Endothelial cell of umbilical vein (primary cell): ENCODE data around the gene OR13C5. TPM values are rescaled to one million over a fixed set of nuclear protein-coding genes. Genes with fewer than 3 reads are reported as not detected.
"Not testable (repeated sequence)": the region's sequence is repeated elsewhere in the genome, so short reads cannot be mapped to it uniquely, and the experiment has no call there.

Experiments
- Bru-seq: library from RNA; stranded (reverse); fragments of 400-500 nt; gene quantifications from one replicate; lab custom pipeline; 2021; lab: Mats Ljungman, UMichigan
- BruChase-seq, 2 experiments: library from RNA; stranded (reverse); fragments of 400-500 nt; gene quantifications; one replicate each; lab custom pipeline; 2021; lab: Mats Ljungman, UMichigan
- BruUV-seq: library from RNA; stranded (reverse); fragments of 400-500 nt; replicated peaks from 2 replicates; lab custom pipeline; 2021; lab: Mats Ljungman, UMichigan
- CTCF ChIA-PET: fragments of 300-600, 350-600 bp; sonication (Branson Sonifier 250); formaldehyde crosslinking; loops from one replicate; lab custom pipeline; 2021; ENCODE audit warnings: antibody characterized with exemption, inconsistent platforms; lab: Charles Lee
- POLR2A ChIA-PET: fragments of 300-600, 350-600 bp; sonication (Branson Sonifier 250); formaldehyde crosslinking; loops from one replicate; lab custom pipeline; 2021; ENCODE audit warnings: antibody characterized with exemption, inconsistent platforms; lab: Charles Lee
- DNase-seq: peaks from one replicate; pipeline ENCODE4 v3.0.0-alpha.2; 2011; ENCODE audit warnings: low read depth, low spot score
- FAIRE-seq: peaks from 2 replicates; lab custom pipeline; 2011; peaks lifted over from hg19 to GRCh38; lab: Jason Lieb, UNC
- H2AFZ ChIP-seq: 2 replicates; pipeline ENCODE4 v1.6.0; 2012; ENCODE audit warnings: low read depth, low read length, control low read depth, inconsistent platforms
- H3K27ac ChIP-seq: 2 replicates; pipeline ENCODE4 v1.5.1; 2011; ENCODE audit warnings: low read depth, mild to moderate bottlenecking, control low read depth, low read length, moderate library complexity; ENCODE audit not compliant: insufficient read depth
- H3K27me3 ChIP-seq, 2 experiments: 2 replicates each; pipeline versions ENCODE4 v1.6.0 to v1.6.1; 2011; ENCODE audit warnings: low read length in 2 of 2, mixed read lengths in 1 of 2; ENCODE audit not compliant: control insufficient read depth in 2 of 2, insufficient read depth in 2 of 2
- H3K36me3 ChIP-seq, 2 experiments: 2 replicates in 1 of 2; 3 replicates in 1 of 2; pipeline ENCODE4 v1.5.1; 2011; ENCODE audit warnings: low read length in 2 of 2, mild to moderate bottlenecking in 1 of 2, moderate library complexity in 1 of 2; ENCODE audit not compliant: control insufficient read depth in 2 of 2, insufficient read depth in 2 of 2; ENCODE audit errors: extremely low read depth in 1 of 2
- H3K4me1 ChIP-seq: 3 replicates; pipeline ENCODE4 v1.5.1; 2011; ENCODE audit warnings: mild to moderate bottlenecking, low read length; ENCODE audit not compliant: control insufficient read depth, insufficient read depth; ENCODE audit errors: extremely low read depth
- H3K4me2 ChIP-seq: 2 replicates; pipeline ENCODE4 v1.6.1; 2011; ENCODE audit warnings: low read length, control low read depth, mixed read lengths; ENCODE audit not compliant: insufficient read depth
- H3K4me3 ChIP-seq, 3 experiments: fragments of 200-600 bp in 1 of 3; sonication (generic), shearing (Covaris generic) in 1 of 3; replicated peaks in 1 of 3; 2 replicates each; pipeline ENCODE4 v1.5.1; 2011 to 2016; ENCODE audit warnings: control low read depth in 3 of 3, low read length in 3 of 3, mild to moderate bottlenecking in 2 of 3, inconsistent platforms in 1 of 3, low read depth in 1 of 3, moderate library complexity in 1 of 3; ENCODE audit not compliant: insufficient read depth in 1 of 3
- H3K79me2 ChIP-seq: 2 replicates; pipeline ENCODE4 v1.6.0; 2012; ENCODE audit warnings: low read length, inconsistent platforms; ENCODE audit not compliant: control insufficient read depth, insufficient read depth
- H3K9ac ChIP-seq: replicated peaks from 2 replicates; pipeline ENCODE3; 2011; ENCODE audit warnings: low read length, control low read depth; ENCODE audit not compliant: insufficient read depth; ENCODE audit errors: extremely low read depth
- H3K9me1 ChIP-seq: replicated peaks from 3 replicates; pipeline ENCODE4 v1.6.0; 2011; ENCODE audit warnings: mild to moderate bottlenecking, low read length; ENCODE audit not compliant: control insufficient read depth, insufficient read depth; ENCODE audit errors: extremely low read depth
- H3K9me3 ChIP-seq: replicated peaks from 2 replicates; pipeline ENCODE4 v1.5.1; 2012; ENCODE audit warnings: low read length, inconsistent platforms; ENCODE audit not compliant: control insufficient read depth, insufficient read depth
- H4K20me1 ChIP-seq: replicated peaks from 2 replicates; pipeline ENCODE3; 2011; ENCODE audit warnings: mild to moderate bottlenecking, low read length; ENCODE audit not compliant: control insufficient read depth, insufficient read depth; ENCODE audit errors: extremely low read depth
- MYC ChIP-seq: IDR thresholded peaks from one replicate; pipeline ENCODE4 v1.6.1; 2011; ENCODE audit warnings: mild to moderate bottlenecking, low read depth, low read length
- dilution Hi-C: fragments of 300-500 bp; cut with MboI; formaldehyde crosslinking; loops from one replicate; pipeline ENCODE4 v1.15.0; 2019; ENCODE audit warnings: low sequenced_read_pairs; ENCODE audit not compliant: extremely low pct_ligation_motif_present
- intact Hi-C: fragments of 100-400 bp; cut with micrococcal nuclease; formaldehyde crosslinking; loops from one replicate; pipeline ENCODE4 v1.10.0; 2022
- long read RNA-seq: library from polyadenylated mRNA; stranded (forward); transcript quantifications from one replicate; pipeline ENCODE4 v2.0.0, GENCODE V29; 2021
- polyA minus RNA-seq, 3 experiments: library from RNA; depleted of rRNA, polyadenylated mRNA; stranded (reverse); fragments of >200 nt; gene quantifications; 1 replicate in 1 of 3; 2 replicates in 2 of 3; pipeline ENCODE4 v1.2.3, GENCODE V29; 2011
- polyA plus RNA-seq, 4 experiments: library from polyadenylated mRNA; depleted of rRNA in 3 of 4; stranded (reverse) in 3 of 4; unstranded in 1 of 4; fragments of >200 nt; gene quantifications; 2 replicates each; pipeline versions ENCODE4 v1.2.1 to v1.2.3, GENCODE V29; 2011 to 2012; ENCODE audit warnings: missing spikeins in 1 of 4
- total RNA-seq: library from RNA; stranded (reverse); gene quantifications from 2 replicates; pipeline ENCODE4 v1.2.3, GENCODE V29; 2021

Gene OR13C5, protein sequence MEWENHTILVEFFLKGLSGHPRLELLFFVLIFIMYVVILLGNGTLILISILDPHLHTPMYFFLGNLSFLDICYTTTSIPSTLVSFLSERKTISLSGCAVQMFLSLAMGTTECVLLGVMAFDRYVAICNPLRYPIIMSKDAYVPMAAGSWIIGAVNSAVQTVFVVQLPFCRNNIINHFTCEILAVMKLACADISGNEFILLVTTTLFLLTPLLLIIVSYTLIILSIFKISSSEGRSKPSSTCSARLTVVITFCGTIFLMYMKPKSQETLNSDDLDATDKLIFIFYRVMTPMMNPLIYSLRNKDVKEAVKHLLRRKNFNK
- total RNA-seq = not detected in 2 replicates
- polyA plus RNA-seq = not detected in 2 replicates
- not detected in 2 replicates for polyA plus RNA-seq (2011; cell fraction: cytosol; rRNA removed)
- not detected in 2 replicates for polyA plus RNA-seq (2011; cell fraction: nucleus; rRNA removed)
- polyA plus RNA-seq (2012) = not detected in 2 replicates
- not detected in 2 replicates for polyA minus RNA-seq
- not detected for polyA minus RNA-seq (2011; cell fraction: cytosol; rRNA and poly(A)+ RNA removed)
- not detected in 2 replicates for polyA minus RNA-seq (2011; cell fraction: nucleus; rRNA and poly(A)+ RNA removed)
- Bru-seq, nascent RNA = not detected
- not detected for BruChase-seq, experiment 1, labeled RNA remaining after a 6-hour chase
- not detected for BruChase-seq, experiment 2, labeled RNA remaining after a 2-hour chase
- long read RNA-seq = 0 reads

DNA sequence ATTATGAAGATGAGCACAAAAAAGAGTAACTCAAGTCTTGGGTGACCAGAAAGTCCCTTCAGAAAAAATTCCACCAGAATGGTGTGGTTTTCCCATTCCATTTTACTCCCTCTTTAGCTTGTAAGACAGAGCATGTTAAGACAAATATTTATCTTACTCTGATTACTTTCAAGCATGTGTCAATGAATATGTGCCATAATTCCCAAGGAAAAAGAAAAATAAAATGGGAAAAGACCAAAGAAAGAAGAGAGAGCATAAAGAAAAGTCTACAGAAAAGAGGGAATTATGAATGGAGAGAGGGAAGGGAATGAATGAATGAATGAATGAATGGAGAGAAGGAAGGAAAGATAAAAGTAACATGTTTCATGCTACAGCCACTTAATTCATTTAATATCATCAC lies at the start of gene OR13C5:
Gene OR13C5 (minus strand): TSS at position 101 of the 400 bp plus-strand sequence. CDS start 0 bp downstream, at position 101.
- intact Hi-C loops = not testable (repeated sequence)

DNA sequence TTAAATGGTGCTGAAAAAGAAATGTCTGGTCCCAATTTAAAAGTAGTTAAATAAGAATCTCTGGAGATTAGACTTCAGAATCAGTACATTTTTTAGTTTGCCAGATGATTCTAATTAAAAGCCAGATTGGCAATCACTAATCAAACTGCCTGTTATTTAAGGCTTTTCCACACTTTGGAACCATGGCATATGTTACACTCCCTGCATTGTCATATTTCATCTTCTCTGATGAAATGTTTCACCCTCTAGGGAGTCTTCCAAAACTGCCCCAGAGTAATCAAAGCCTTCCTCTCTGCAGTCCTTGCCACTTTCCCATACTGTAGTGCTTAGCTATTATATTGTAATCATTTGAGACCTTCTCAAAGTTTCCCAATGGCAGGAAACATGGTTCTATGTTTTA lies 36.2 kb upstream of the OR13C5 start:
- H3K27ac ChIP-seq = no peak overlapping the region
- DNase-seq (no peak), FAIRE-seq (no peak)
- dilution Hi-C loops (no loop called here), intact Hi-C loops (no loop called here)
- no peak overlapping the region for H3K9ac ChIP-seq
- no peaks in the 10 kb centered on the region for H3K9me1 ChIP-seq
- BruUV-seq = no TSS peak
- no peak overlapping the region for H3K4me2 ChIP-seq
- TF ChIP-seq MYC = no peak
- CTCF ChIA-PET = no interaction called here
- H3K27me3 ChIP-seq = no peaks in the 10 kb centered on the region
- H3K79me2 ChIP-seq = no peaks in the 10 kb centered on the region
- no peaks in the 10 kb centered on the region for H3K4me1 ChIP-seq
- POLR2A ChIA-PET = no interaction called here
- peaks cover 6% of the 10 kb centered on the region for H3K9me3 ChIP-seq
- no peaks in the 10 kb centered on the region for H4K20me1 ChIP-seq
- no peak overlapping the region for H3K4me3 ChIP-seq
- no peaks in the 10 kb centered on the region for H3K36me3 ChIP-seq
- H2AFZ ChIP-seq = no peak overlapping the region

More for the DNA sequence above, at the start of gene OR13C5:
- H2AFZ ChIP-seq, BruUV-seq, H3K9me3 ChIP-seq, H3K4me1 ChIP-seq, POLR2A ChIA-PET, H4K20me1 ChIP-seq, CTCF ChIA-PET, H3K36me3 ChIP-seq, FAIRE-seq, H3K4me2 ChIP-seq, H3K27ac ChIP-seq, H3K79me2 ChIP-seq, H3K4me3 ChIP-seq, dilution Hi-C loops, H3K27me3 ChIP-seq, H3K9me1 ChIP-seq, DNase-seq, H3K9ac ChIP-seq: not testable (repeated sequence)
